CD4-positive, alpha-beta T cell treated with Interleukin-4 for 1 hour (primary cell): ENCODE measurements around the gene CDHR3.
"Not testable (repeated sequence)": the region's sequence is repeated elsewhere in the genome, so short reads cannot be mapped to it uniquely, and the experiment has no call there.

Source experiments
- DNase-seq, 2 donors: peaks; one replicate each; pipeline ENCODE4 v3.0.0-alpha.2; 2020 to 2022

CDHR3 gene

DNA sequence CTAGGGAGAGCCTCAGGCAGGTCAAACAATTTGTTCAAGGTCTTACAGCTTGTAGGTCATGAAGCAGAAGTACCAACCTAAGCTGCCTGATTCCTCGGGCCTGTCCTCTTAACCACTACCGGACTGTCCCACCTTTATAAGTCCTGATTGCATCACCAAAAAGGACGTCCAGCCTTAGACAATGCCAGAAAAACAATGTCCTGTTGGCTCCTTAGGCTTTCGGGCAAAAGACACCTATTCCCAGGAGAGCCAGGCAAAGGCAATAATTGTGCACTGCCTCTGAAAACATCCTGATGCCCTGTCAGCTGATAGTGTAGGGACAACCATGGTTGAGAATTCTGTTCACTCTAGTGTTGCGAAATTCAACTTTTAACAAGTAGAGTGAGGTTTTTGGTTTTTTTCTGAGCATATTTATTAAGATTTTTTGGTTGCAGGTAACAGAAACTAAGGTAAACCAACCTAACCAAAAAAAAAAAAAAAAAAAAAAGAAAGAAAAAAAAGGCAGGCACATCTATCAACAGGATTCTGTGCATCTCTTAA, 40.5 kb downstream of the CDHR3 start:
- no peak for DNase-seq

GRCh38 chr7:106006906-106007305, 43.8 kb downstream of the CDHR3 start:
- DNase-seq = no peak

DNA sequence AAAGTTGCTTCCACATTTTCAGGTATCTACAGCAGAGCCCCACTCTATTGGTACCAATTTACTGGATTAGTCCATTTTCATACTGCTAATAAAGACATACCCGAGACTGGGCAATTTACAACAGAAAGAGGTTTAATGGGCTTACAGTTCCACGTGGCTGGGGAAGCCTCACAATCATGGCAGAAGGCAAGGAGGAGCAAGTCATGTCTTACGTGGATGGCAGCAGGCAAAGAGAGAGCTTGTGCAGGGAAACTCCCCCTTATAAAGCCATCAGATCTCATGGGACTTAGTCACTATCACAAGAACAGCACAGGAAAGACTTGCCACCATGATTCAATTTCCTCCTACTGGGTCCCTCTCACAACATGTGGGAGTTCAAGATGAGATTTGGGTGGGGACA, 44.7 kb downstream of the CDHR3 start:
- DNase-seq = not testable (repeated sequence)

GRCh38 chr7:106009503-106010226, 46.6 kb downstream of the CDHR3 start:
- DNase-seq = peak; percentile 79 to 84

- no peak for DNase-seq
These were observed 47.3 kb downstream of the CDHR3 start for GRCh38 chr7:106010331-106010730.

DNA sequence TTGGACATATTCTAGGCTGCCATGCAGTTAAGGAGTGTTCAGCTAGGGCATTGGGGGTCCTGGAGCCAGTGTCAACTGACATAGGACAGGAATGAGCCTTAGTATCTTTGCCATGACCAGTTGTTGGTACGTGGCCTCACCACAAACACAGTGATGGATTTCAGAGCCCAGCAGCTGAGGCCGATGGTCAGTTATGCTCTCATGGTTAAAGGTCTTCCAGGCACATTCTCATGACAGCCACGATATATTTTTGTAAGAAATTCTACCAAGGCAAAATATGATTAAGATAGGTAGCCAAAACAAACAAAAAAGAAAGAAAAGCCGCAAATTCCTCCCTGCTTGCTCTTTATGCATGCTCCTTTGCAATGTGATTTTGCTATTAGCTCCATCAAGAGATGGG, 47.8 kb downstream of the CDHR3 start:
- no peak for DNase-seq

GRCh38 chr7:106012184-106012583, 49.1 kb downstream of the CDHR3 start:
- DNase-seq = no peak

DNA sequence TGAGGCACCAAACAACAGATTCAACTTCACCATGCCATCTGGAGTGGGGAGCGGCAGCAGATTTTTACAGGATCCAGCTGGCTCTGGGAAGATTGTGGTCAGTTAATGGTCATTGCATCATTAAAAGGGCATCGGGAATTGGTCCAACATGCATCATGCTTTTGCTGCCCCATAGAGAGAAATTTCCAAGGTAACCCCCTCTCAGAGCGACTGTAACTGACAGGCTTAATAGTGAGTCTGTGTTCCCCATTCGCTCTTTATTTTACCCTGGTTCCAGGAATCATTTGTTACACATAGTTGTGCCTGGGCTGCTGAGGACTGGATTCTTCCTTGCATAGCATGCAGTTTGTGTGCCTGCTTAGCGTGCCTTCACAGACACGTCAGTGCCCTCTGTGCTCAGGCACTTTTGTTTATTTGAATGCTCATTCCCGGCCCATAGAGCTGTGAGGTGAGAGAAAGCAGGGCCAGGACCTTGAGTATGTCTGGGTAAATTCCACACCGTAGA, 49.9 kb downstream of the CDHR3 start:
- no peak for DNase-seq

- no peak for DNase-seq
These were observed 52.5 kb downstream of the CDHR3 start for GRCh38 chr7:106015381-106016218.

DNA sequence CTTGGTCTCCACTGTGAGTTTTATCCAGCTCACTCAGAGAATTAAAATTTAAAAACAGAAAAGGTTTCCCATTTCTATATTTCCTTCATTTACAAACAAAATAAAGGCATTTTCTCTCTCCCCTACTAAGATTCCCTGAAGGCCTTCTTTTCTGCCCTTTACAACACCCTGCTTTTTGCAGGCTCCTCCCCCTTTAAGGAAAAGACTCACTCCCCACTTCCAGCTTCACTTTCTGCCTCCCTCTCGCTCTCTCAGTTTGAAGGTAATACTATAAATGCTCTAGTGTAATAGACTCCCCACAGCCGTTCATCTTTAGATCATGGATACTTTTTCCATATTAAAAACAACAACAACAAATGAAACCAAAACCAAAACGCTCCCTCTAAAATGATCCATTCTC, 53.3 kb downstream of the CDHR3 start:
- no peak for DNase-seq

- DNase-seq = no peak
These were observed 54.6 kb downstream of the CDHR3 start for GRCh38 chr7:106017657-106018056.

DNA sequence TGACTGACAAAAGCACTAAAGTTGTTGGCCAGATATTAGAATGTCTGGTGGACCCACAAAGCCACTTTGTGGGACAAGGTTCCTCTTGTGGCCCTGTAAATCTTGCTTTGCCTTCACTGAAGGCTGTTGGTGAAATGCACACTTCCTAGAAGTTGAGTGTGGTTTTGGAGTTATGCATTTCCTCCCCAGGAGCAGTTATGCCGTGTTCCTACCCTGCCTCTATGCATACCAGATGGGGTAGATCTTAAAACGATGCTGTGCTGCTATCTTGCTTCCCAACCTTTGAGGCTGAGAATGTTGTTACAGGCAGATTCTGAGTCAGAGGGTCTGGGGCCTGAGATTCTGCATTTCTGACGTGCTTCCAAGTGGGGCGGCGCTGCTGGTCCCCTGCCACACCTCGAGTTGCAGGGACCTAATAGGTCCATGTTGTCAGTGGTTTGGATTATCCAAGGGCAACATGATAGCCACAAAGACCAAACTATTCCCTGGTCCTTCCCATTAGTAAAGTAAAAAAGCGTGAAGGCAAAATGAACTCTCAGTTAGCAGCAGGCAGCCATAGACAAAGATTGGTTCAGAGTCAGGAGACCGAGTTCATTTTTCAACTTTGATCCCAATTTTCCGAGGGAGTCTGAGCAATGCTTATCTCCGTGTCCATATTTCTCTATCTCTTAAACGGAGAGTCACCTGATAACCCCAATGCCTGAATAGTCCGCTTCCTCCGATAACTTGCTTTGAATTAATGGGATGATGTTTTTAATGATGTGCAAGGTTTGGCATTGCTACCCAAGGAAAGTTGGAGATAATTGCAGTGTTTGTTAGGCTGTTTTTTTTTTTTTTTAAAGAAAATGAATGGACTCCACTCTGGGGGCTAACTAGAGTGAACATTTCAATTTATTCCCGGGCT, 55.8 kb downstream of the CDHR3 start:
- DNase-seq = no peak

DNA sequence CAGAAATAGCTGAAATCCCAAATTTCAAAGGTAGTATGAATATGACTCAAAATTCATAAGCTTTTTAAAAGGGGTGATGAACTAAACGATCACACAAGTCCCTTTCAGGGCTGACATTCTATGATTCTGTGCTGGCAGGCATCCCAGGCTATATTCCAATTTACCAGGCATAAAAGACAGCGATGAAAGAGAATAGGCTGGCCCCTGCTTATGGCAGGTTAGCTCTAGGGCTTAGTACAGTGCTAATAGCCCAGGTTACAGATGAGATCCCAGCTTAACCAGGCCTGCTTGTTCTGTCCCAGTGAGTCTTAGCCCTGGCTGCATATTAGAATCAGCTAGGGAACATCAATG, 56.4 kb downstream of the CDHR3 start:
- no peak for DNase-seq

GRCh38 chr7:106021151-106022067, 58.3 kb downstream of the CDHR3 start:
- DNase-seq = no peak

DNA sequence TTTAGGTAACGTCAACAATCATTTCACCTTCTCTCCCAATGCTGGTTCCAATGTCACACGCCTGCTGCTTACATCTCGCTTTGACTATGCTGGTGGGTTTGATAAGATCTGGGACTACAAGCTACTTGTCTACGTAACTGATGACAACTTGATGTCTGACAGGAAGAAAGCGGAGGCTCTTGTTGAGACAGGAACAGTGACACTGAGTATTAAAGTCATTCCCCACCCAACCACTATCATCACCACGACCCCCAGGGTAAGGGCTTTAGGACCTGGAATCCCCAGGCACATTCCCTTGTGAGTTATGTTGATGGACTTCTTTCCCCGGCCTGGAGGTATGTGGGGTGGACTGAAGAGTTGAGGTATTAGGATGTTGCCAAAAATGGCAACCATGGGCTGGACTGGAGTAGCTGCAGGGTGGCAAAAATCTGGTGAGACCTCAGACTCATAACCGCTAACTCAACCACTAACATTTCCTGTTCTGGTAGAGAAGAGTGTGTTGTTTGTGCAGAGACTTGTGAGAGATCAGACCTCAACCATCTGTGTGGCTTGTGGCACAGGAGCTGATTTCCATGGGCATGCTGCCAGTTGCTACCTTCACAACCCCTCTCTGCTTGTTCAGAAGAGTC, 59.2 kb downstream of the CDHR3 start:
- DNase-seq = peak; percentile 80 to 85

GRCh38 chr7:106023369-106024322, 60.6 kb downstream of the CDHR3 start:
- no peak for DNase-seq

GRCh38 chr7:106026101-106026500, 63.0 kb downstream of the CDHR3 start:
- DNase-seq = no peak

- DNase-seq = no peak
These were observed 66.4 kb downstream of the CDHR3 start for GRCh38 chr7:106029451-106029850.

DNA sequence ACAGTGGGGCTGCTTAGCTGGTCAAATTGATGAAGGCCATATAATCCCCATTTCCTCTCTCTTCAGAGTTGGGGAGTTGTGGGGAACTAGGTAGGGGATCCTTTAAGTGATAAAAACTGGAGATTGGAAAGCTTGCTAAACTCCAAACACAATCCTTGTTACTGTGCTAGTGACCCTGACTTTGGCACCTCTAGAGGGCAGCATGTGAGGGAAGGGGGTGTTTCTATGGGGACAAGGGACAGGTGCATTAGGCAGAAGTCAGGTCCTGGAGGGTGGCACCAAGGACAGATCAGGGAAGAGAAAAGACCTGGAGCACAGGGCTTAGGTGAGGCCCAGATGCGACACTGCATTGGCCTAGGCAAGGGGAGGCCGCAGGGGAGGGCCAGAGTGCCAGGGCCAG, 66.9 kb downstream of the CDHR3 start:
- no peak for DNase-seq
